Upper lobe of left lung (tissue), 4 donors: ENCODE measurements around the gene HOXA1.

Experiments used
- CTCF ChIP-seq, 6 experiments: fragments of 450-650 bp in 4 of 6; fragments of 200-600 bp in 2 of 6; sonication (generic) in 2 of 6; IDR thresholded peaks; one replicate each; pipeline ENCODE4 v1.5.1; 2016 to 2019; ENCODE audit warnings: antibody characterized with exemption in 6 of 6
- EP300 ChIP-seq, 4 donors: sonication (generic); formaldehyde crosslinking; IDR thresholded peaks; one replicate each; pipeline ENCODE4 v1.5.1; 2017; ENCODE audit warnings: antibody characterized with exemption in 4 of 4, control low read depth in 2 of 4
- POLR2A ChIP-seq, 4 donors: fragments of 450-650 bp; IDR thresholded peaks; one replicate each; pipeline ENCODE4 v1.5.1; 2016 to 2017; ENCODE audit warnings: antibody characterized with exemption in 4 of 4, mild to moderate bottlenecking in 2 of 4
- POLR2AphosphoS5 ChIP-seq, 2 donors: sonication (generic); formaldehyde crosslinking; IDR thresholded peaks; one replicate each; pipeline ENCODE4 v1.5.1; 2017; ENCODE audit warnings: antibody characterized with exemption in 2 of 2

- TF ChIP-seq POLR2A (IDR thresholded peaks at IDR 0.05): no peak
- TF ChIP-seq POLR2AphosphoS5 (IDR thresholded peaks at IDR 0.05): no peak
- TF ChIP-seq CTCF (IDR thresholded peaks at IDR 0.05): no peak
- no peak for TF ChIP-seq EP300 (IDR thresholded peaks at IDR 0.05)
Measured at GRCh38 chr7:27088002-27088922, 7.5 kb downstream of the HOXA1 start.
